HG03103 (cell line): Measurements from ENCODE around the gene NPAS2.

Source experiments
- ATAC-seq: cut with Tn5 transposase; IDR thresholded peaks from one replicate; pipeline ENCODE4 v1.9.1; 2021; ENCODE audit warnings: low read depth; ENCODE audit not compliant: unreplicated experiment

Gene NPAS2

GRCh38 chr2:101032084-101032776, 212.3 kb downstream of the NPAS2 start:
- no peak for ATAC-seq

- no peak for ATAC-seq
Observed at GRCh38 chr2:101036562-101036961, 216.6 kb downstream of the NPAS2 start.

- no peak for ATAC-seq
Observed at GRCh38 chr2:101037161-101037755, 217.3 kb downstream of the NPAS2 start.

GRCh38 chr2:101038455-101039255, 218.7 kb downstream of the NPAS2 start:
- no peak for ATAC-seq

GRCh38 chr2:101040072-101040471, 220.1 kb downstream of the NPAS2 start:
- no peak for ATAC-seq

- no peak for ATAC-seq
Observed at GRCh38 chr2:101040761-101041160, 220.8 kb downstream of the NPAS2 start.

- no peak for ATAC-seq
Observed at GRCh38 chr2:101041413-101041812, 221.5 kb downstream of the NPAS2 start.

GRCh38 chr2:101045330-101045729, 225.4 kb downstream of the NPAS2 start:
- ATAC-seq = no peak
